GM13976 (cell line): Measurements from ENCODE around the gene VWA1.

Experiments
- DNase-seq: peaks from one replicate; pipeline ENCODE4 v3.0.0; 2012; ENCODE audit warnings: low spot score
- CTCF ChIP-seq: IDR thresholded peaks from 2 replicates; pipeline ENCODE4 v1.5.1; 2012; ENCODE audit warnings: borderline replicate concordance, mild to moderate bottlenecking; ENCODE audit not compliant: insufficient read depth; ENCODE audit errors: extremely low read depth, missing control alignments, control extremely low read depth
- in situ Hi-C: fragments of 300-500 bp; cut with MboI; formaldehyde crosslinking; loops from one replicate; pipeline ENCODE4 v1.12.0; 2022; ENCODE audit warnings: low sequenced_read_pairs, mixed read lengths, inconsistent platforms; ENCODE audit not compliant: unreplicated experiment

The VWA1 gene

DNA sequence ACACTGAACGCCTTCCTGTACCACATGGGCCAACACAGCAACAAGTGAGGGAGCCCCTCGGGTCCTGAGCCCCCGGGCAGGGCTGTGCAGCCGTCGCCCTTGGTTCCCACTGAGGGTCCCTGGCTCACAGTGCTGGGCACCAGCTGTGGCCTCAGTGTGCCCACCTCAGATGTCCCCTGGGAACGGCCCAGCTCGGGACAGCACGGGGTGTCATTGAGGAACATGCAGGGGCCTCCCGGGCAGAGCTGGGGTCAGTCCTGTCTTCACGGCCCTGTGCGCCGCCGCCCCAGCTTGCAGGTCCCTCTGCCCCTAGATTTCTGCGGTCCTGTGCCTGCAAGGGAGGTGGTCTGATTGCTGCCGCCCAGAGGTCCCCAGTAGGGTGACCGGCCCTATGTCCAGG is 53.7 kb downstream of the VWA1 start:
- no peak for DNase-seq
- in situ Hi-C loops, result no loop called here
- TF ChIP-seq CTCF, result no peak

GRCh38 chr1:1489861-1490260 is 54.4 kb downstream of the VWA1 start:
- TF ChIP-seq CTCF, result no peak
- in situ Hi-C loops, result no loop called here

DNA sequence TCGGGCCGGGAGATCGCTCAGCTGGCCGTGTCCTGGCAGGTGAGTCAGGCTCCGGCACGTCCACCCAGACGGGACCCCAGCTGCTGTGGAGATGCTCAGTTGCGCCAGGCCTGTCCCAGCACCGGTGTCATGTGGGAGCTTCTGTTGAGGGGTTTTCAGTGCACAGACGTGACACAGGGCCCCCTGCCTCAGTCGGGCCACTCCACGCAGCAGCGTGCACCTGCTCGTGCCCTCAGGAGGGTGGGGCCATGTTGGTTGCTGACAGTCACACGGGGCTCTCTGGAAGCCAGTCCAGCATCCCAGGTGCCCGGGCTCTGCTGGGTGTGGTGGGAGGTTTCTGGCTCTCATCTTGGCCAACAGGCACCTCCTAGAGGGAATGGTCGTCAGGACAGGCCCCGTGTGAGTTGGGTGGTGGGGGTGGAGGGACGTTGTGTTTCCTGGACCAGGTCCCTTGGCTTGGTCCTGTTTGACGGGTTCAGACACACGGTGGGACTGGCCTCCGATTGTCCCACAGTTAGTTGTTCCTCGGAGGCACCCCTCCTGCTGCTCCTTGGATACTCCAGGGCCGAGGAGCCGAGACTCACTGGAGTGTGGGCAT is 55.2 kb downstream of the VWA1 start:
- TF ChIP-seq CTCF, result no peak
- no peak for DNase-seq
- in situ Hi-C loops, result no loop called here

More at GRCh38 chr1:1489861-1490260, 54.4 kb downstream of the VWA1 start:
- no peak for DNase-seq

- no peak for DNase-seq
- in situ Hi-C loops, result no loop called here
- TF ChIP-seq CTCF, result no peak
Observed at GRCh38 chr1:1491601-1492000, 56.1 kb downstream of the VWA1 start.
